Calu3 (cell line): ENCODE measurements around the gene TOGARAM2. TPM values are rescaled to one million over a fixed set of nuclear protein-coding genes. Genes with fewer than 3 reads are reported as not detected.

Source experiments
- BruUV-seq: library from RNA; stranded (reverse); fragments of 400-500 nt; replicated peaks from 2 replicates; lab custom pipeline; 2021; lab: Mats Ljungman, UMichigan
- CTCF ChIA-PET: fragments of 300-600 bp; sonication (Branson Sonifier 250); formaldehyde crosslinking; loops from one replicate; lab custom pipeline; 2022; ENCODE audit warnings: antibody characterized with exemption; lab: Charles Lee
- DNase-seq: peaks from one replicate; pipeline ENCODE4 v3.0.0; 2022
- H3K27ac Mint-ChIP-seq: one replicate; pipeline ENCODE4 v1.8.0; 2022; ENCODE audit warnings: mixed read lengths; ENCODE audit not compliant: unreplicated experiment
- H3K27me3 Mint-ChIP-seq: one replicate; pipeline ENCODE4 v1.8.0; 2022; ENCODE audit warnings: mixed read lengths; ENCODE audit not compliant: unreplicated experiment
- H3K36me3 Mint-ChIP-seq: one replicate; pipeline ENCODE4 v1.8.0; 2022; ENCODE audit warnings: mild to moderate bottlenecking, moderate library complexity, mixed read lengths; ENCODE audit not compliant: insufficient read depth, unreplicated experiment
- H3K4me1 Mint-ChIP-seq: one replicate; pipeline ENCODE4 v1.8.0; 2022; ENCODE audit warnings: mild to moderate bottlenecking, low read depth, mixed read lengths; ENCODE audit not compliant: unreplicated experiment
- H3K4me3 Mint-ChIP-seq: one replicate; pipeline ENCODE4 v1.8.0; 2022; ENCODE audit warnings: mild to moderate bottlenecking, low read depth, moderate library complexity, mixed read lengths; ENCODE audit not compliant: unreplicated experiment
- H3K9me3 Mint-ChIP-seq: one replicate; pipeline ENCODE4 v1.8.0; 2022; ENCODE audit warnings: low read depth, mixed read lengths; ENCODE audit not compliant: unreplicated experiment
- intact Hi-C: fragments of 100-400 bp; cut with micrococcal nuclease; formaldehyde crosslinking; loops from one replicate; pipeline ENCODE4 v1.10.0; 2022; ENCODE audit not compliant: unreplicated experiment
- total RNA-seq: library from RNA; stranded (reverse); gene quantifications from 2 replicates; pipeline ENCODE4 v1.2.3, GENCODE V29; 2022
- TF ChIP-seq, protein P1 (sequence below): fragments of 200-600 bp; IDR thresholded peaks from one replicate; pipeline ENCODE4 v1.8.0; 2022; ENCODE audit warnings: antibody characterized with exemption; ENCODE audit not compliant: unreplicated experiment

The TOGARAM2 gene
- total RNA-seq, 1 experiment from 2014 or later, result 0.85 TPM

DNA sequence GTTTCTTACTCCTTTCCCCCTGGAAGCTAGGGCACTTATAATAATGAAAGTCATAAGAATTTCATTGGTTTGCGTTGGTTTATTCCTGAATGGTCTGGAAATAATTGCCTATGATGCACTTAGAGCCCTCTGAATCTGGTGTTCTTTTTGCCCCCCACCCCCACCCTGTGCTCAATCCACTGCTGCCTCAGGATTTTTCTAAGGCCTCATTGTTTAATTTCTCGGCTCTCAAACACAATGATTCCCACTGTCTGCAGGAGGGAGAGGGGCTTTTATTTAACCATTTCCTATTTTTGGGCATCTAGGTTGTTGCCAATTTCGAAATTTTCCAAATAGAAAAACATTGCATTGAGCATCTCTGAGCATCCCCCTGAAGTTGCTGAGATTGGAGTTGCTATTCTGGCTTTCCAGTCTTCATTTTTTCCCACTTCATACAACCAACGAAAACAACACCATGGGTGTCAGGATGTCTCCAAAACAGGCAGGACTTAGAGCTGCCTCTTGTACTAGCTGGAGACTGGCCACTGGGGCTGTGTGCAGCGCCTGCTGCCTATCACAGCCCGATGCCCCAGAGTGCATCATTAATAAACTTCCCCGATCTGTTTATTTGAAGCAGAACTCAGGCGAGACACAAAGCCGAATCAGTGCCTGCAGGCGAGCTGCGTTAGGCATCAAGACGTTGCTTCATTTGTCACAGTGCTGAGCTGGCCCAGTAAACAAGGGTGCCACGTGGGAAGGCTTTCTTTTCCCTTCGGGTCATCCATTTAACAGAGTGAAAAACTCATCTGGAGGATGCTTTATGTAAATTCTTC lies 95.0 kb downstream of the TOGARAM2 start:
- CTCF ChIA-PET, result no interaction called here
- Mint-ChIP-seq H3K27ac (no peak overlapping the region), H3K36me3 (no peaks in the 10 kb centered on the region), H3K9me3 (no peaks in the 10 kb centered on the region), H3K4me3 (no peak overlapping the region), H3K27me3 (no peaks in the 10 kb centered on the region), H3K4me1 (no peaks in the 10 kb centered on the region)
- TF ChIP-seq, protein P1, sequence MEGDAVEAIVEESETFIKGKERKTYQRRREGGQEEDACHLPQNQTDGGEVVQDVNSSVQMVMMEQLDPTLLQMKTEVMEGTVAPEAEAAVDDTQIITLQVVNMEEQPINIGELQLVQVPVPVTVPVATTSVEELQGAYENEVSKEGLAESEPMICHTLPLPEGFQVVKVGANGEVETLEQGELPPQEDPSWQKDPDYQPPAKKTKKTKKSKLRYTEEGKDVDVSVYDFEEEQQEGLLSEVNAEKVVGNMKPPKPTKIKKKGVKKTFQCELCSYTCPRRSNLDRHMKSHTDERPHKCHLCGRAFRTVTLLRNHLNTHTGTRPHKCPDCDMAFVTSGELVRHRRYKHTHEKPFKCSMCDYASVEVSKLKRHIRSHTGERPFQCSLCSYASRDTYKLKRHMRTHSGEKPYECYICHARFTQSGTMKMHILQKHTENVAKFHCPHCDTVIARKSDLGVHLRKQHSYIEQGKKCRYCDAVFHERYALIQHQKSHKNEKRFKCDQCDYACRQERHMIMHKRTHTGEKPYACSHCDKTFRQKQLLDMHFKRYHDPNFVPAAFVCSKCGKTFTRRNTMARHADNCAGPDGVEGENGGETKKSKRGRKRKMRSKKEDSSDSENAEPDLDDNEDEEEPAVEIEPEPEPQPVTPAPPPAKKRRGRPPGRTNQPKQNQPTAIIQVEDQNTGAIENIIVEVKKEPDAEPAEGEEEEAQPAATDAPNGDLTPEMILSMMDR, result no peak
- no peak for DNase-seq
- no TSS peak for BruUV-seq
- intact Hi-C loops, result no loop called here

DNA sequence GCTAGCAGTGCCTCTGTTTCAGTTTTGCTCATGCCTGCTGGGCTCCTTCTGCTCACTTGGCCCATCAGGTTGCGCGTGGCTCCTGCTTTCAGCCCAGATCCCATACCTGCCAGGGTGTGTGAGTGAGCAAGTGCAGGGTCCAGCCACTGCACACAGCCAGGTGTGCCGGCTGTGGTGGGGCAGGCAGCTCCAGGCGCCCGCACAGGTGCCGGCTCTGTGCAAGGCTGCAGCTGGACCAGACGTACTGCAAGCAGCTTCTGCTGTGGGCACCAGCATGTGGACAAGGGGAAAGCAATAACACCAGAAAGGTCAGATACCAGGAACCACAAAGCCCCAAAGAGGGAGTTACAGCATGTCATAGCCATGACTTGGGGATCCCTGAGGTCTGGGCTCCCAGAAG lies 98.8 kb downstream of the TOGARAM2 start:
- Mint-ChIP-seq H3K4me1 (no peaks in the 10 kb centered on the region), H3K9me3 (no peaks in the 10 kb centered on the region), H3K36me3 (no peaks in the 10 kb centered on the region), H3K27ac (no peak overlapping the region), H3K4me3 (no peak overlapping the region), H3K27me3 (no peaks in the 10 kb centered on the region)
- DNase-seq, result no peak
- TF ChIP-seq, protein P1, result no peak
- no TSS peak for BruUV-seq
- CTCF ChIA-PET, result no interaction called here
- intact Hi-C loops, result no loop called here

DNA sequence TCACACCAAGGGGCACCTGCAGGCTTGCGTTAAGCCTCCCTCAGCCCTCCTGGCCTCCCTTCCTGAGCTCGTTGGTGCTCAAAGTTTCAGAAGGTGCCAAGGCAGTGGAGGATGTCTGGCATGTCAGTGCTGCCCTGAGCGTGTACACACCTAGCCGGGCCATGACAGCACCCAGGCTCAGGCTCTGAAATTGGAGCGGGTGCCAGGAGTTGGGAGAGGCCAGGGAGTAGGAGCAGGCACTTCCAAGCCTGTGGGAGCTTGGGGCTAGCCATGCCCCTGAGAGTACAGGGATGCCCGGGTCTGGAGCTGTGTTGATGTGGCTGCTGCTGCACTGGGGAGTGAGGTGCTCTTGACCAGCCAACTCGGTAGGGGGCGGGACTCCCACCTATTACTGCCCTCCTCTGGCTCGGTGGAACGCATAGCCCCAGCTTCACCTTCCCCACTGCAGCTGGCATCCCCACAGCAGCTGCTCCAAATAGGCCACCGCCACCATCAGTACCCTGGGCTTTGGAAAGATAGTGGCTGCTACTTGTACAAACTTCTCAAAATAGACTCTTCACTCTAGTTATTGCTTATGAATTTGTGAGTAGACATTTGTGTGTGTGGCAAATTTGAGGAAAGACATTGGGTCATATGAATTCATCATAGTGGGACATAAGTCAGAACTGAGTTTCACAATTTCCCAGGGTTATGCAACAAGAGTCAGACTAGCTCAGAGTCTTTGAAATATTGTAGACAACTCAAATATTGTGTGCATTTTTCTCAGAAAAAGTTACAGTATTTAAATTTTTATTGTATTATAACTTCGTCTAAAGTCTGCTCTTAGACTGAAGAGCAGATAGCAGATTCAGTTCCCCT lies 100.0 kb downstream of the TOGARAM2 start:
- Mint-ChIP-seq H3K4me3 (no peak overlapping the region), H3K4me1 (no peaks in the 10 kb centered on the region), H3K27ac (no peak overlapping the region), H3K36me3 (no peaks in the 10 kb centered on the region), H3K9me3 (no peaks in the 10 kb centered on the region), H3K27me3 (no peaks in the 10 kb centered on the region)
- BruUV-seq, result no TSS peak
- TF ChIP-seq, protein P1, result no peak
- CTCF ChIA-PET, result no interaction called here
- intact Hi-C loops, result no loop called here
- DNase-seq, result no peak

DNA sequence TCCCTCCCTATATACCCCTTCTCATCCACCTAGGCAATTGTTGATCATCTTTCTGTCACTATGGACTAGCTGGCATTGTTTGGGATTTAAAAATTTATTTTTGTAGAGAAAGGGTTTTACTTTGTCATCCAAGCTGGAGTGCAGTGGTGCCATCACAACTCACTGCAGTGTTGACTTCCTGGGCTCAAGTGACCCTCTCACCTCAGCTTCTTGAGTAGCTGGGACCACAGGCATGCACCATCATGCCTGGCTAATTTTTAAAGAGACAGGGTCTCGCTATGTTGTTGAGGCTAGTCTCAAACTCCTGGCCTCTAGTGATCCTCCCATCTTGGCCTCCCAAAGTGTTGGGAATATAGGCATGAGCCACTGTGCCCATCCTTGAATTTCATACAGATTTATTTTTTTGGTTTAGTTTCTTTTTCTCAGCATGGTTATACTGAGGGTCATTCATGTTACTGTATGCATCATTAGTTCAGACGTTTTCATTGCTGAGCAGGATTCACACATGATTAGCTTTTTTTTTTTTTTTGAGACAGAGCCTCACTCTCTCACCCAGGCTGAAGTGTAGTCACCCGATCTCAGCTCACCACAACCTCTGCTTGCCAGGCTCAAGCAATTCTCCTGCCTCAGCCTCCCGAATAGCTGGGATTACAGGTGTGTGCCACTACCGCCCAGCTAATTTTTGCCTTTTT lies 101.9 kb downstream of the TOGARAM2 start:
- CTCF ChIA-PET, result no interaction called here
- Mint-ChIP-seq H3K36me3 (no peaks in the 10 kb centered on the region), H3K9me3 (no peaks in the 10 kb centered on the region), H3K27me3 (no peaks in the 10 kb centered on the region), H3K27ac (no peak overlapping the region), H3K4me3 (no peak overlapping the region), H3K4me1 (peaks cover under 1% of the 10 kb centered on the region)
- TF ChIP-seq, protein P1, result no peak
- BruUV-seq, result no TSS peak
- no peak for DNase-seq
- intact Hi-C loops, result no loop called here
